Measurements from ENCODE around the gene METTL2A. TPM values are rescaled to one million over a fixed set of nuclear protein-coding genes. Genes with fewer than 3 reads are reported as not detected.

The METTL2A gene
- total RNA-seq, 4 donors from 2014 or later, result 11.9 to 16.2 (median 12.5) TPM

Other genes with a start within 250 kb of the METTL2A start
- gene EFCAB3, start 43.3 kb upstream of the METTL2A start, total RNA-seq, result not detected
- gene TLK2, start 54.9 kb downstream of the METTL2A start, total RNA-seq, result 10 to 100 TPM; 28.7 to 51.1 (median 47.3) TPM
- 10 to 100 TPM in 1 of 4 donors, 1 to 10 TPM in 3; 4.8 to 15.0 (median 5.5) TPM for gene MRC2, start 203.8 kb downstream of the METTL2A start, total RNA-seq

All from gastrocnemius medialis (tissue), 4 donors.